A549 (cell line): ENCODE measurements around the gene DHX35. TPM values are rescaled to one million over a fixed set of nuclear protein-coding genes. Genes with fewer than 3 reads are reported as not detected.

Experiments used
- ATAC-seq, 2 experiments: fragments of 200-7000 bp in 1 of 2; fragments of >200 bp in 1 of 2; cut with Nextera tagmentation in 1 of 2; cut with Tn5 transposase in 1 of 2; 3 replicates each; pipeline versions ENCODE4 v1.8.0 to v1.9.1; 2018 to 2020; ENCODE audit warnings: mild to moderate bottlenecking in 1 of 2, moderate library complexity in 1 of 2
- CTCF ChIA-PET: fragments of 300-600 bp; sonication (Branson Sonifier 250); formaldehyde crosslinking; extraction: SDS; loops from one replicate; lab custom pipeline; 2021; ENCODE audit warnings: antibody characterized with exemption, inconsistent platforms; lab: Yijun Ruan, JAX
- POLR2A ChIA-PET: fragments of 350-600 bp; formaldehyde crosslinking; extraction: SDS; loops from one replicate; lab custom pipeline; 2021; ENCODE audit warnings: antibody characterized with exemption, inconsistent platforms; lab: Yijun Ruan, JAX
- DNase-seq, 2 experiments: peaks; one replicate each; pipeline versions ENCODE4 v3.0.0 to v3.0.0-alpha.2; 2011 to 2016; ENCODE audit warnings: low read depth in 1 of 2, low spot score in 1 of 2
- FAIRE-seq: peaks from 2 replicates; lab custom pipeline; 2011; peaks lifted over from hg19 to GRCh38; lab: Jason Lieb, UNC
- H3K27ac ChIP-seq, 2 experiments: fragments of >200 bp; sonication (Bioruptor Twin); formaldehyde crosslinking; 3 replicates each; pipeline ENCODE4 v1.5.1; 2016 to 2017
- H3K4me1 ChIP-seq: fragments of >200 bp; sonication (Bioruptor Twin); formaldehyde crosslinking; 3 replicates; pipeline ENCODE4 v1.6.1; 2016
- H3K4me2 ChIP-seq: fragments of >200 bp; sonication (Bioruptor Twin); formaldehyde crosslinking; 3 replicates; pipeline ENCODE4 v1.6.1; 2016
- H3K4me3 ChIP-seq: fragments of >200 bp; sonication (Bioruptor Twin); formaldehyde crosslinking; 3 replicates; pipeline ENCODE4 v1.5.1; 2016
- H3K9me3 ChIP-seq: fragments of >200 bp; sonication (Bioruptor Twin); formaldehyde crosslinking; 3 replicates; pipeline ENCODE4 v1.6.1; 2016
- CBX2 ChIP-seq: fragments of 200-600 bp; sonication (generic); IDR thresholded peaks from 2 replicates; pipeline ENCODE4 v1.6.1; 2016; ENCODE audit warnings: low read depth, mild to moderate bottlenecking, borderline replicate concordance
- CBX8 ChIP-seq: fragments of 200-600 bp; sonication (generic); IDR thresholded peaks from 2 replicates; pipeline ENCODE4 v1.6.1; 2016
- CEBPB ChIP-seq, 2 experiments: fragments of >200 bp in 1 of 2; sonication (Bioruptor Twin) in 1 of 2; formaldehyde crosslinking in 1 of 2; IDR thresholded peaks; 2 replicates each; pipeline ENCODE4 v1.6.1; 2012 to 2016
- EHF ChIP-seq: fragments of 250-450 bp; sonication (Bioruptor Pico); IDR thresholded peaks from 2 replicates; pipeline ENCODE4 v1.5.0; 2020; ENCODE audit warnings: mild to moderate bottlenecking
- HDAC2 ChIP-seq: fragments of 200-600 bp; sonication (generic); IDR thresholded peaks from 2 replicates; pipeline ENCODE4 v1.6.1; 2016
- HEYL ChIP-seq: fragments of 250-450 bp; sonication (Bioruptor Pico); IDR thresholded peaks from 2 replicates; pipeline ENCODE4 v1.8.0; 2021; ENCODE audit warnings: mild to moderate bottlenecking, moderate library complexity
- HOXA7 ChIP-seq: fragments of 250-450 bp; sonication (Bioruptor Pico); IDR thresholded peaks from 2 replicates; pipeline ENCODE4 v1.5.0; 2020; ENCODE audit warnings: mild to moderate bottlenecking, moderate library complexity
- KDM1A ChIP-seq: fragments of 200-600 bp; sonication (generic); IDR thresholded peaks from 2 replicates; pipeline ENCODE4 v1.6.1; 2016; ENCODE audit warnings: low read depth, mild to moderate bottlenecking
- KDM5A ChIP-seq: fragments of 200-600 bp; sonication (generic); IDR thresholded peaks from 2 replicates; pipeline ENCODE4 v1.6.1; 2016; ENCODE audit warnings: antibody characterized with exemption, mild to moderate bottlenecking
- MAZ ChIP-seq: fragments of 150-350 bp; IDR thresholded peaks from 2 replicates; pipeline ENCODE4 v1.6.1; 2014; ENCODE audit warnings: antibody characterized with exemption, low read depth, low read length, borderline replicate concordance
- MYC ChIP-seq: IDR thresholded peaks from 2 replicates; pipeline ENCODE4 v1.6.1; 2012; ENCODE audit warnings: mild to moderate bottlenecking, inconsistent platforms, low read length, improper control_type of control experiment, borderline replicate concordance
- NFE2L2 ChIP-seq: fragments of 150-350 bp; conservative IDR thresholded peaks from 2 replicates; pipeline ENCODE4 v1.6.1; 2014; ENCODE audit warnings: low read length
- NPAS2 ChIP-seq: fragments of 250-450 bp; sonication (Bioruptor Pico); IDR thresholded peaks from 2 replicates; pipeline ENCODE4 v1.8.0; 2022; ENCODE audit warnings: mild to moderate bottlenecking, moderate library complexity, borderline replicate concordance
- POLR2AphosphoS2 ChIP-seq: conservative IDR thresholded peaks from 2 replicates; pipeline ENCODE4 v1.6.1; 2012; ENCODE audit warnings: low read length, improper control_type of control experiment, inconsistent platforms
- RAD21 ChIP-seq, 2 experiments: fragments of >200 bp in 1 of 2; sonication (Bioruptor Twin) in 1 of 2; formaldehyde crosslinking in 1 of 2; IDR thresholded peaks in 1 of 2; conservative IDR thresholded peaks in 1 of 2; 2 replicates in 1 of 2; 3 replicates in 1 of 2; pipeline ENCODE4 v1.6.1; 2012 to 2018; ENCODE audit warnings: inconsistent platforms in 1 of 2
- SMC3 ChIP-seq: fragments of >200 bp; sonication (Bioruptor Twin); formaldehyde crosslinking; IDR thresholded peaks from 3 replicates; pipeline ENCODE4 v1.6.1; 2018; ENCODE audit warnings: inconsistent platforms
- TFCP2L1 ChIP-seq: fragments of 250-450 bp; sonication (Bioruptor Pico); IDR thresholded peaks from 2 replicates; pipeline ENCODE4 v1.5.0; 2021; ENCODE audit warnings: mild to moderate bottlenecking
- ZNF302 ChIP-seq: fragments of 250-450 bp; sonication (Bioruptor Pico); IDR thresholded peaks from 2 replicates; pipeline ENCODE4 v1.9.0; 2021; ENCODE audit warnings: inconsistent platforms, mild to moderate bottlenecking, moderate library complexity
- WGBS: methylation state at CpG from one replicate; pipeline ENCODE4 v1.1.6; 2017; ENCODE audit errors: missing lambda C conversion rate; 5-methylcytosine and 5-hydroxymethylcytosine counted together
- polyA plus RNA-seq, 4 experiments: library from polyadenylated mRNA; depleted of rRNA in 3 of 4; stranded (reverse); fragments of >200 nt; fragmentation: RNase III in 1 of 4; extraction: RNeasy Plus Mini Kit Qiagen cat#74134 plus additional on column Dnase treatment in 1 of 4; gene quantifications; 2 replicates in 3 of 4; 3 replicates in 1 of 4; pipeline ENCODE4 v1.2.3, GENCODE V29; 2011 to 2017
- TF ChIP-seq, protein P1 (sequence below): fragments of >200 bp; sonication (Bioruptor Twin); formaldehyde crosslinking; IDR thresholded peaks from 3 replicates; pipeline ENCODE4 v1.5.1; 2016

Gene DHX35
- polyA plus RNA-seq, 2 of the 4 experiments (the other 2 are of a cell fraction) = 7.7 to 13.8 TPM

DNA sequence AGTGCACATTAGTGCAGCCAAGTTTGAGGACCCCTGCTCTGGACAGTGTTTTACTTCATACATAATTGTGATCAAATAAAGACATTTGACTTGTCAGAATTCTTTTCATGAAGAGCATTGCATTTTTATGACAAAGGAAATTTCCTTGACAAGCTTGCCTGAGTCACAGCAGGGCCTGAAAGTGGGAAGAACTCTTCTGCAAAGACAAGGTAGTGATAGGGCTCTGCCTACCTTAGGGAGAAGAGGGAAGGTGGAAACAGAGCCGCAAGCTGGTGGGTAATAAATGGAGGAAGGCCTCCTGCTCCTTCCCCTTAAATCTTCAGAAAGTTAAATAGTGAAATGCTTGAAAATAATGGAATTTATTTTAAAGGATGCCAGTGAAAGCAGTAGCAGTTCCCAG, 118.2 kb downstream of the DHX35 start:
- H3K4me2 ChIP-seq = no peak overlapping the region
- no peak for TF ChIP-seq TFCP2L1 (CRISPR knock-in tag)
- no peak for TF ChIP-seq HDAC2
- TF ChIP-seq MYC = no peak
- TF ChIP-seq ZNF302 (CRISPR knock-in tag) = no peak
- TF ChIP-seq POLR2AphosphoS2 = no peak
- TF ChIP-seq, protein P1, sequence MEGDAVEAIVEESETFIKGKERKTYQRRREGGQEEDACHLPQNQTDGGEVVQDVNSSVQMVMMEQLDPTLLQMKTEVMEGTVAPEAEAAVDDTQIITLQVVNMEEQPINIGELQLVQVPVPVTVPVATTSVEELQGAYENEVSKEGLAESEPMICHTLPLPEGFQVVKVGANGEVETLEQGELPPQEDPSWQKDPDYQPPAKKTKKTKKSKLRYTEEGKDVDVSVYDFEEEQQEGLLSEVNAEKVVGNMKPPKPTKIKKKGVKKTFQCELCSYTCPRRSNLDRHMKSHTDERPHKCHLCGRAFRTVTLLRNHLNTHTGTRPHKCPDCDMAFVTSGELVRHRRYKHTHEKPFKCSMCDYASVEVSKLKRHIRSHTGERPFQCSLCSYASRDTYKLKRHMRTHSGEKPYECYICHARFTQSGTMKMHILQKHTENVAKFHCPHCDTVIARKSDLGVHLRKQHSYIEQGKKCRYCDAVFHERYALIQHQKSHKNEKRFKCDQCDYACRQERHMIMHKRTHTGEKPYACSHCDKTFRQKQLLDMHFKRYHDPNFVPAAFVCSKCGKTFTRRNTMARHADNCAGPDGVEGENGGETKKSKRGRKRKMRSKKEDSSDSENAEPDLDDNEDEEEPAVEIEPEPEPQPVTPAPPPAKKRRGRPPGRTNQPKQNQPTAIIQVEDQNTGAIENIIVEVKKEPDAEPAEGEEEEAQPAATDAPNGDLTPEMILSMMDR = no peak
- TF ChIP-seq MAZ = no peak
- TF ChIP-seq, all 56 proteins: peak for 0
- H3K4me3 ChIP-seq = no peak overlapping the region
- no peaks in the 10 kb centered on the region for H3K4me1 ChIP-seq
- no peaks in the 10 kb centered on the region for H3K9me3 ChIP-seq
- no peak for ATAC-seq
- FAIRE-seq = no peak
- DNase-seq = no peak
- CTCF ChIA-PET = interaction anchor here (0.7 to 17.5 kb wide), 14 partner anchors 10 to 187 kb away, joined by 3 to 332 read pairs (median 4); no protein-coding TSS in a partner anchor
- WGBS = 83% methylated on average over 1 of the region's 1 CpG
- H3K27ac ChIP-seq = no peak overlapping the region
- POLR2A ChIA-PET = interaction anchor here (1.0 kb wide), 1 partner anchor 30 kb away, joined by 3 read pairs; no protein-coding TSS in a partner anchor

DNA sequence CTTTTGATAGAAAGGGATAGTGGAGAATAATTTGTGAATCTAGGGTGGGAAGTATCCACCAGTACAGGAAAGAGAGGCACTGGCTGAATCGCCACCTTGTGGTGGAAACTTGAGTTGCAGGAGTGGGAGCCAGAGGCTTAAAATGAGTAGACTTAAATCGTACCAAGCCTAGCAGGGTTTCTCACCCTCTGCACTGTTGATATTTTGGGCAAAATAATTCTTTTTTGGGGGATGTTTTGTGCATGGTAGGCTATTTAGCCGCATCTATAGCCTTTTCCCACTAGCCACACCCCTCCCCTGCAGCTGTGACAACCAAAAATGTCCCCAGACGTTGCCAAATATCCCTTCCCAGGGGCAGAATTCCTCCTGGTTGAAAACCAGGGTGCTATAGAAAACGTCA, 119.1 kb downstream of the DHX35 start:
- H3K4me3 ChIP-seq = no peak overlapping the region
- H3K9me3 ChIP-seq = no peaks in the 10 kb centered on the region
- no peak overlapping the region for H3K27ac ChIP-seq
- POLR2A ChIA-PET = interaction anchor here (1.0 kb wide), 1 partner anchor 31 kb away, joined by 3 read pairs; no protein-coding TSS in a partner anchor
- CTCF ChIA-PET = interaction anchor here (0.6 to 17.5 kb wide), 18 partner anchors 9 to 432 kb away, joined by 3 to 332 read pairs (median 4); no protein-coding TSS in a partner anchor
- DNase-seq = peak; percentile 72 to 84
- TF ChIP-seq, protein P1 = peak; percentile 69
- TF ChIP-seq HOXA7 (no peak), MYC (no peak), KDM5A (no peak), KDM1A (no peak), SMC3 (peak; percentile 75), RAD21 (conservative IDR thresholded peaks at IDR 0.05 in 1 of 2, IDR thresholded peaks at IDR 0.05 in 1 of 2) (peak; percentile 39 to 50; a peak in 3 of 5 replicates), HEYL (no peak)
- ATAC-seq = peak; percentile 91 to 96
- no peak overlapping the region for H3K4me2 ChIP-seq
- no peak for FAIRE-seq
- no peaks in the 10 kb centered on the region for H3K4me1 ChIP-seq
- 10% methylated on average over 5 of the region's 5 CpGs for WGBS

DNA sequence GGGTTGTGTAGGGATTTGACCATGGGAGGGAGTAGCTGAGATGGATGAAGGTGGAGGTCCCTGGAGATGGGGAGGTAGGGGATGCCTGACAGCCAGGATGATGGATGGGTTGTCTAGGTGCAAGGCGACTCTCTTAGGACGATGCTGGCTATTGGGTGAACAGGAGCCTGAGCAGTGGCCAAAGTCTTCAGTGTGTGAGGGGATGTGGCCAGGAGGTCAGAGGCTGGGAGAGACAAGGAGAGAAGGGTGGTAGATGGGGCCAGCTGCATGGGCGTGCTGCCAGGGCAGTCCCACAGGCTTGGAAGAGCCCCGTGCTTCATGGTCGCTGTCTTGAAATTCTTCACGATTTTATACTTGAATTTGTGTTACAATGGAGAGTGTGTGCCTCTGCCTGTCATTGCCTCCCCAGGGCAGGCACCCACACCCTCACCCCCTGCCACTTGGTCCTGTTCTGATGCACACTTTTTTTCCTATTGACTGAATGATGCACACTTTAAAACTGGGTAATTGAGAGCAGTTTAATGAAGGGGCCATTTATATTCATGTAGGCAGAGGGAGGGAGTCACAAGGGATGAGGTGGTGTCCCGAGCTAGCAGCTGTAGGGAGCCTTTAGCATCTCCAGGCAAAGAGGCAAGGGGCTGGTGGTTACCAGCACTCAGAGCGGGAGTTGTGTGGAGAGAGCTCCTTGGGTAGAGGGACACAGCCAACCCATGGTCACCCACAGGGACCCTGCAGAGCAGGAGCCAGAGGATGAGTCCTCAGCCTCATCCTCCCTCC, 120.7 kb downstream of the DHX35 start:
- no peak for DNase-seq
- no peak overlapping the region for H3K4me3 ChIP-seq
- H3K4me1 ChIP-seq = no peaks in the 10 kb centered on the region
- ATAC-seq = no peak
- ChIA-PET CTCF (interaction anchor here (1.0 to 17.5 kb wide), 7 partner anchors 8 to 434 kb away, joined by 3 to 332 read pairs (median 7); no protein-coding TSS in a partner anchor), POLR2A (interaction anchor here (0.6 kb wide), 1 partner anchor 34 kb away, joined by 3 read pairs; no protein-coding TSS in a partner anchor)
- H3K9me3 ChIP-seq = no peaks in the 10 kb centered on the region
- TF ChIP-seq NFE2L2 (no peak), EHF (CRISPR knock-in tag) (no peak), CBX2 (no peak), CBX8 (no peak), CEBPB (IDR thresholded peaks at IDR 0.05) (no peak), NPAS2 (CRISPR knock-in tag) (no peak), SMC3 (no peak)
- TF ChIP-seq, protein P1 = no peak
- 13% methylated on average over 8 of the region's 8 CpGs for WGBS
- H3K4me2 ChIP-seq = no peak overlapping the region
- no peak overlapping the region for H3K27ac ChIP-seq
- no peak for FAIRE-seq
